ENCODE measurements around the gene IWS1.
"Not testable (repeated sequence)": the region's sequence is repeated elsewhere in the genome, so short reads cannot be mapped to it uniquely, and the experiment has no call there.

IWS1 gene

GRCh38 chr2:127526132-127527000 lies at the start of gene IWS1:
Gene IWS1, minus strand, starts transcription at chr2:127526489. Its CDS starts 281 bp downstream, at chr2:127526208.
- Histone ChIP-seq H3K9ac (ENCODE audit: low read length) (peak within 1 kb of the TSS; percentile 89), H3K27ac (ENCODE audit: low read length) (peak within 1 kb of the TSS; percentile 99), H3K27me3 (ENCODE audit: control insufficient read depth, insufficient read depth, low read length) (no peaks in the 10 kb centered on the region), H3K9me3 (ENCODE audit: control insufficient read depth, low read depth, low read length) (no peaks in the 10 kb centered on the region), H3K4me1 (ENCODE audit: control insufficient read depth, low read depth, low read length) (peaks cover 14% of the 10 kb centered on the region), H3K4me3 (ENCODE audit: low read length) (peak within 1 kb of the TSS; percentile 96), H3K36me3 (ENCODE audit: control insufficient read depth, low read depth, low read length) (peaks cover 19% of the 10 kb centered on the region)

GRCh38 chr2:127575941-127576432 lies 49.7 kb upstream of the IWS1 start:
- Histone ChIP-seq H3K9ac (ENCODE audit: low read length) (no peak overlapping the region), H3K9me3 (ENCODE audit: control insufficient read depth, low read depth, low read length) (no peaks in the 10 kb centered on the region), H3K36me3 (ENCODE audit: control insufficient read depth, low read depth, low read length) (no peaks in the 10 kb centered on the region), H3K4me3 (ENCODE audit: low read length) (no peak overlapping the region), H3K27ac (ENCODE audit: low read length) (no peak overlapping the region), H3K27me3 (ENCODE audit: control insufficient read depth, insufficient read depth, low read length) (no peaks in the 10 kb centered on the region), H3K4me1 (ENCODE audit: control insufficient read depth, low read depth, low read length) (no peaks in the 10 kb centered on the region)

GRCh38 chr2:127575185-127575765 lies 49.0 kb upstream of the IWS1 start:
- Histone ChIP-seq H3K9me3 (ENCODE audit: control insufficient read depth, low read depth, low read length) (no peaks in the 10 kb centered on the region), H3K36me3 (ENCODE audit: control insufficient read depth, low read depth, low read length) (no peaks in the 10 kb centered on the region), H3K4me1 (ENCODE audit: control insufficient read depth, low read depth, low read length) (no peaks in the 10 kb centered on the region), H3K27me3 (ENCODE audit: control insufficient read depth, insufficient read depth, low read length) (no peaks in the 10 kb centered on the region), H3K9ac (ENCODE audit: low read length) (no peak overlapping the region), H3K27ac (ENCODE audit: low read length) (no peak overlapping the region), H3K4me3 (ENCODE audit: low read length) (no peak overlapping the region)

- H3K4me3 ChIP-seq (ENCODE audit: low read length) = no peak overlapping the region
- H3K27me3 ChIP-seq (ENCODE audit: control insufficient read depth, insufficient read depth, low read length) = no peaks in the 10 kb centered on the region
- no peaks in the 10 kb centered on the region for H3K9me3 ChIP-seq (ENCODE audit: control insufficient read depth, low read depth, low read length)
- H3K4me1 ChIP-seq (ENCODE audit: control insufficient read depth, low read depth, low read length) = no peaks in the 10 kb centered on the region
- no peaks in the 10 kb centered on the region for H3K36me3 ChIP-seq (ENCODE audit: control insufficient read depth, low read depth, low read length)
- no peak overlapping the region for H3K9ac ChIP-seq (ENCODE audit: low read length)
- H3K27ac ChIP-seq (ENCODE audit: low read length) = no peak overlapping the region
Measured at GRCh38 chr2:127574656-127575055, 48.4 kb upstream of the IWS1 start.

- H3K9ac ChIP-seq (ENCODE audit: low read length) = no peak overlapping the region
- H3K4me1 ChIP-seq (ENCODE audit: control insufficient read depth, low read depth, low read length) = no peaks in the 10 kb centered on the region
- H3K27ac ChIP-seq (ENCODE audit: low read length) = no peak overlapping the region
- no peaks in the 10 kb centered on the region for H3K27me3 ChIP-seq (ENCODE audit: control insufficient read depth, insufficient read depth, low read length)
- H3K4me3 ChIP-seq (ENCODE audit: low read length) = no peak overlapping the region
- H3K36me3 ChIP-seq (ENCODE audit: control insufficient read depth, low read depth, low read length) = no peaks in the 10 kb centered on the region
- no peaks in the 10 kb centered on the region for H3K9me3 ChIP-seq (ENCODE audit: control insufficient read depth, low read depth, low read length)
Measured at GRCh38 chr2:127573771-127574170, 47.5 kb upstream of the IWS1 start.

- no peak overlapping the region for H3K4me3 ChIP-seq (ENCODE audit: low read length)
- H3K9ac ChIP-seq (ENCODE audit: low read length) = no peak overlapping the region
- no peaks in the 10 kb centered on the region for H3K4me1 ChIP-seq (ENCODE audit: control insufficient read depth, low read depth, low read length)
- no peaks in the 10 kb centered on the region for H3K36me3 ChIP-seq (ENCODE audit: control insufficient read depth, low read depth, low read length)
- no peak overlapping the region for H3K27ac ChIP-seq (ENCODE audit: low read length)
- H3K27me3 ChIP-seq (ENCODE audit: control insufficient read depth, insufficient read depth, low read length) = no peaks in the 10 kb centered on the region
- no peaks in the 10 kb centered on the region for H3K9me3 ChIP-seq (ENCODE audit: control insufficient read depth, low read depth, low read length)
Measured at GRCh38 chr2:127573298-127573697, 47.0 kb upstream of the IWS1 start.

GRCh38 chr2:127572841-127573240 lies 46.6 kb upstream of the IWS1 start:
- Histone ChIP-seq H3K4me3 (ENCODE audit: low read length) (no peak overlapping the region), H3K4me1 (ENCODE audit: control insufficient read depth, low read depth, low read length) (no peaks in the 10 kb centered on the region), H3K36me3 (ENCODE audit: control insufficient read depth, low read depth, low read length) (no peaks in the 10 kb centered on the region), H3K27ac (ENCODE audit: low read length) (no peak overlapping the region), H3K9me3 (ENCODE audit: control insufficient read depth, low read depth, low read length) (no peaks in the 10 kb centered on the region), H3K9ac (ENCODE audit: low read length) (no peak overlapping the region), H3K27me3 (ENCODE audit: control insufficient read depth, insufficient read depth, low read length) (no peaks in the 10 kb centered on the region)

- not testable (repeated sequence) for H3K9ac ChIP-seq (ENCODE audit: low read length); H3K4me3 ChIP-seq (ENCODE audit: low read length); H3K27ac ChIP-seq (ENCODE audit: low read length); H3K36me3 ChIP-seq (ENCODE audit: control insufficient read depth, low read depth, low read length); H3K4me1 ChIP-seq (ENCODE audit: control insufficient read depth, low read depth, low read length); H3K9me3 ChIP-seq (ENCODE audit: control insufficient read depth, low read depth, low read length); H3K27me3 ChIP-seq (ENCODE audit: control insufficient read depth, insufficient read depth, low read length)
Measured at GRCh38 chr2:127572352-127572751, 46.1 kb upstream of the IWS1 start.

- Histone ChIP-seq H3K9ac (ENCODE audit: low read length) (no peak overlapping the region), H3K36me3 (ENCODE audit: control insufficient read depth, low read depth, low read length) (no peaks in the 10 kb centered on the region), H3K9me3 (ENCODE audit: control insufficient read depth, low read depth, low read length) (no peaks in the 10 kb centered on the region), H3K27me3 (ENCODE audit: control insufficient read depth, insufficient read depth, low read length) (no peaks in the 10 kb centered on the region), H3K4me3 (ENCODE audit: low read length) (no peak overlapping the region), H3K27ac (ENCODE audit: low read length) (no peak overlapping the region), H3K4me1 (ENCODE audit: control insufficient read depth, low read depth, low read length) (no peaks in the 10 kb centered on the region)
Measured at GRCh38 chr2:127570282-127571250, 44.3 kb upstream of the IWS1 start.

- no peaks in the 10 kb centered on the region for H3K4me1 ChIP-seq (ENCODE audit: control insufficient read depth, low read depth, low read length)
- no peak overlapping the region for H3K4me3 ChIP-seq (ENCODE audit: low read length)
- H3K27ac ChIP-seq (ENCODE audit: low read length) = no peak overlapping the region
- H3K9ac ChIP-seq (ENCODE audit: low read length) = no peak overlapping the region
- H3K27me3 ChIP-seq (ENCODE audit: control insufficient read depth, insufficient read depth, low read length) = no peaks in the 10 kb centered on the region
- no peaks in the 10 kb centered on the region for H3K9me3 ChIP-seq (ENCODE audit: control insufficient read depth, low read depth, low read length)
- H3K36me3 ChIP-seq (ENCODE audit: control insufficient read depth, low read depth, low read length) = no peaks in the 10 kb centered on the region
Measured at GRCh38 chr2:127569666-127570065, 43.4 kb upstream of the IWS1 start.

- H3K27ac ChIP-seq (ENCODE audit: low read length) = no peak overlapping the region
- H3K9ac ChIP-seq (ENCODE audit: low read length) = no peak overlapping the region
- no peak overlapping the region for H3K4me3 ChIP-seq (ENCODE audit: low read length)
- H3K36me3 ChIP-seq (ENCODE audit: control insufficient read depth, low read depth, low read length) = no peaks in the 10 kb centered on the region
- no peaks in the 10 kb centered on the region for H3K4me1 ChIP-seq (ENCODE audit: control insufficient read depth, low read depth, low read length)
- H3K27me3 ChIP-seq (ENCODE audit: control insufficient read depth, insufficient read depth, low read length) = no peaks in the 10 kb centered on the region
- H3K9me3 ChIP-seq (ENCODE audit: control insufficient read depth, low read depth, low read length) = no peaks in the 10 kb centered on the region
Measured at GRCh38 chr2:127568128-127568527, 41.8 kb upstream of the IWS1 start.

Measured in iPS-18a (cell line).